SK-N-DZ (cell line): ENCODE data around the gene PGAP3.
A peak's percentile ranks its signal among the peaks of the same experiment; 100 is the strongest.

Experiments used
- DNase-seq: peaks from one replicate; pipeline ENCODE4 v3.0.0-alpha.2; 2015; ENCODE audit warnings: low spot score
- small RNA-seq, 2 experiments: library from RNA; depleted of rRNA; stranded (forward); fragments of <200 nt; gene quantifications; one replicate each; pipeline ENCODE3, GENCODE V24; 2014

Gene PGAP3

GRCh38 chr17:39624313-39624712 lies 63.5 kb downstream of the PGAP3 start:
- DNase-seq, result no peak

GRCh38 chr17:39623356-39623950 lies 64.4 kb downstream of the PGAP3 start:
- DNase-seq, result peak; percentile 61

- DNase-seq, result no peak
Measured at GRCh38 chr17:39622380-39623006, 65.4 kb downstream of the PGAP3 start.

GRCh38 chr17:39621523-39622379 lies 66.1 kb downstream of the PGAP3 start:
- DNase-seq, result peak; percentile 89

Small RNAs within 50 kb of the gene (small RNA-seq; reads per million reads assigned to genes)
- gene MIR4728, result 0 reads per million in 2 experiments
